H1 (cell line): Measurements from ENCODE around the gene GOLGA3. TPM values are rescaled to one million over a fixed set of nuclear protein-coding genes. Genes with fewer than 3 reads are reported as not detected.

Experiments
- CTCF ChIA-PET: fragments of 300-600 bp; sonication (Branson Sonifier 250); formaldehyde crosslinking; loops from one replicate; lab custom pipeline; 2021; ENCODE audit not compliant: partially characterized antibody; lab: Charles Lee
- POLR2A ChIA-PET: fragments of 300-600 bp; sonication (Branson Sonifier 250); formaldehyde crosslinking; loops from one replicate; lab custom pipeline; 2021; ENCODE audit warnings: inconsistent platforms; ENCODE audit not compliant: partially characterized antibody; lab: Charles Lee
- DNase-seq, 2 experiments: peaks; one replicate each; pipeline versions ENCODE4 v3.0.0 to v3.0.0-alpha.2; 2010 to 2022; ENCODE audit warnings: low spot score in 2 of 2, low read depth in 1 of 2, mixed read lengths in 1 of 2
- FAIRE-seq: peaks from 2 replicates; lab custom pipeline; 2011; peaks lifted over from hg19 to GRCh38; lab: Jason Lieb, UNC
- H2AFZ ChIP-seq: 2 replicates; pipeline ENCODE4 v1.8.1; 2012; ENCODE audit warnings: low read length, inconsistent platforms
- H2AK5ac ChIP-seq: 2 replicates; pipeline ENCODE4 v1.6.1; 2013; ENCODE audit warnings: low read depth, low read length
- H2BK120ac ChIP-seq: replicated peaks from 2 replicates; pipeline ENCODE3; 2013; ENCODE audit warnings: low read depth, low read length, inconsistent platforms
- H2BK12ac ChIP-seq: 2 replicates; pipeline ENCODE4 v1.6.1; 2013; ENCODE audit warnings: low read depth, low read length
- H2BK15ac ChIP-seq: 2 replicates; pipeline ENCODE4 v1.6.1; 2013; ENCODE audit warnings: low read length
- H2BK20ac ChIP-seq: 2 replicates; pipeline ENCODE4 v1.6.1; 2013; ENCODE audit warnings: low read length
- H2BK5ac ChIP-seq: 2 replicates; pipeline ENCODE4 v1.6.1; 2013; ENCODE audit warnings: low read depth, low read length
- H3K14ac ChIP-seq: 2 replicates; pipeline ENCODE4 v1.6.1; 2013; ENCODE audit warnings: inconsistent platforms; ENCODE audit not compliant: insufficient read length
- H3K18ac ChIP-seq: 2 replicates; pipeline ENCODE4 v1.6.1; 2013; ENCODE audit warnings: low read length; ENCODE audit errors: extremely low read depth
- H3K23ac ChIP-seq: 2 replicates; pipeline ENCODE4 v1.6.1; 2013; ENCODE audit warnings: inconsistent platforms; ENCODE audit not compliant: insufficient read length
- H3K23me2 ChIP-seq: 2 replicates; pipeline ENCODE4 v1.6.1; 2013; ENCODE audit warnings: low read depth, low read length
- H3K27ac ChIP-seq: 2 replicates; pipeline ENCODE4 v1.6.1; 2011; ENCODE audit warnings: low read depth, low read length, inconsistent platforms
- H3K27me3 ChIP-seq, 4 experiments: replicated peaks in 1 of 4; 1 replicate in 1 of 4; 2 replicates in 3 of 4; pipeline versions ENCODE4 v1.6.1 to v1.8.1; 2011 to 2013; ENCODE audit warnings: low read length in 3 of 4, mild to moderate bottlenecking in 3 of 4, inconsistent platforms in 2 of 4, mixed read lengths in 2 of 4, moderate library complexity in 1 of 4; ENCODE audit not compliant: control insufficient read depth in 3 of 4, insufficient read depth in 3 of 4; ENCODE audit errors: extremely low read depth in 1 of 4
- H3K36me3 ChIP-seq, 4 experiments: 2 replicates each; pipeline versions ENCODE4 v1.6.1 to v1.8.1; 2011 to 2013; ENCODE audit warnings: mild to moderate bottlenecking in 4 of 4, low read length in 3 of 4, moderate library complexity in 2 of 4, control low read depth in 1 of 4, inconsistent platforms in 1 of 4; ENCODE audit not compliant: insufficient read depth in 4 of 4, control insufficient read depth in 2 of 4
- H3K4ac ChIP-seq: replicated peaks from 2 replicates; pipeline ENCODE3; 2013; ENCODE audit warnings: low read length, low read depth, mixed read lengths, inconsistent platforms; ENCODE audit not compliant: insufficient read length
- H3K4me1 ChIP-seq, 4 experiments: replicated peaks in 1 of 4; 1 replicate in 1 of 4; 2 replicates in 3 of 4; pipeline versions ENCODE4 v1.6.1 to v1.8.1; 2011 to 2013; ENCODE audit warnings: low read length in 3 of 4, inconsistent platforms in 2 of 4, mixed read lengths in 1 of 4; ENCODE audit not compliant: insufficient read depth in 4 of 4, control insufficient read depth in 3 of 4
- H3K4me2 ChIP-seq, 2 experiments: 2 replicates each; pipeline versions ENCODE4 v1.6.1 to v1.8.1; 2011 to 2013; ENCODE audit warnings: low read depth in 2 of 2, low read length in 2 of 2, control low read depth in 1 of 2, inconsistent platforms in 1 of 2, mild to moderate bottlenecking in 1 of 2; ENCODE audit not compliant: insufficient read depth in 1 of 2
- H3K4me3 ChIP-seq, 4 experiments: fragments of 200-600, 300-600 bp in 1 of 4; sonication (generic), shearing (Covaris generic), sonication (Bioruptor Twin) in 1 of 4; 2 replicates each; pipeline versions ENCODE4 v1.5.1 to v1.8.1; 2011 to 2016; ENCODE audit warnings: low read length in 4 of 4, low read depth in 3 of 4, control low read depth in 2 of 4, inconsistent platforms in 2 of 4, mild to moderate bottlenecking in 2 of 4, mixed read lengths in 1 of 4, moderate library complexity in 1 of 4; ENCODE audit not compliant: insufficient read depth in 2 of 4; ENCODE audit errors: extremely low read depth in 1 of 4
- H3K56ac ChIP-seq: replicated peaks from 2 replicates; pipeline ENCODE3; 2013; ENCODE audit warnings: low read depth, mild to moderate bottlenecking, mixed read lengths, low read length, inconsistent platforms; ENCODE audit not compliant: insufficient read length
- H3K79me1 ChIP-seq: 2 replicates; pipeline ENCODE4 v1.6.1; 2013; ENCODE audit warnings: low read depth, low read length, control low read depth
- H3K79me2 ChIP-seq, 2 experiments: 2 replicates each; pipeline versions ENCODE4 v1.6.1 to v1.8.1; 2012 to 2013; ENCODE audit warnings: low read length in 2 of 2, mild to moderate bottlenecking in 2 of 2, inconsistent platforms in 1 of 2; ENCODE audit not compliant: insufficient read depth in 2 of 2, control insufficient read depth in 1 of 2
- H3K9ac ChIP-seq, 4 experiments: replicated peaks in 1 of 4; 1 replicate in 1 of 4; 2 replicates in 3 of 4; pipeline versions ENCODE4 v1.6.1 to v1.8.1; 2011 to 2013; ENCODE audit warnings: low read depth in 3 of 4, low read length in 3 of 4, control low read depth in 2 of 4, mild to moderate bottlenecking in 2 of 4, moderate library complexity in 2 of 4, inconsistent platforms in 1 of 4; ENCODE audit errors: extremely low read depth in 1 of 4
- H3K9me3 ChIP-seq, 2 experiments: 2 replicates each; pipeline versions ENCODE4 v1.6.1 to v1.8.1; 2012 to 2013; ENCODE audit warnings: mild to moderate bottlenecking in 2 of 2, moderate library complexity in 2 of 2, control low read depth in 1 of 2, inconsistent platforms in 1 of 2, low read depth in 1 of 2, low read length in 1 of 2, mixed read lengths in 1 of 2; ENCODE audit not compliant: insufficient read depth in 2 of 2
- H4K20me1 ChIP-seq, 2 experiments: replicated peaks in 1 of 2; 2 replicates each; pipeline versions ENCODE3 to v1.8.1; 2011 to 2013; ENCODE audit warnings: inconsistent platforms in 2 of 2, low read length in 2 of 2, mild to moderate bottlenecking in 1 of 2; ENCODE audit not compliant: insufficient read depth in 2 of 2, control insufficient read depth in 1 of 2
- H4K5ac ChIP-seq: 2 replicates; pipeline ENCODE4 v1.6.1; 2013; ENCODE audit warnings: low read length, low read depth, mixed read lengths, inconsistent platforms; ENCODE audit not compliant: insufficient read length
- H4K8ac ChIP-seq: 2 replicates; pipeline ENCODE4 v1.8.0; 2013; ENCODE audit warnings: mild to moderate bottlenecking, moderate library complexity, low read length, inconsistent platforms; ENCODE audit not compliant: insufficient read depth; ENCODE audit errors: extremely low read depth
- H4K91ac ChIP-seq: replicated peaks from 2 replicates; pipeline ENCODE3; 2013; ENCODE audit warnings: low read length, mixed read lengths, inconsistent platforms; ENCODE audit not compliant: insufficient read length
- HDAC2 ChIP-seq, 2 experiments: fragments of 300-600 bp in 1 of 2; sonication (generic) in 1 of 2; IDR thresholded peaks; 2 replicates each; pipeline ENCODE4 v1.6.1; 2011 to 2012; ENCODE audit warnings: low read depth in 2 of 2, low read length in 2 of 2, mild to moderate bottlenecking in 2 of 2, moderate library complexity in 2 of 2, borderline replicate concordance in 1 of 2, inconsistent platforms in 1 of 2
- KDM4A ChIP-seq: IDR thresholded peaks from one replicate; pipeline ENCODE4 v1.7.1; 2012; ENCODE audit warnings: low read depth, mild to moderate bottlenecking, moderate library complexity, low read length, inconsistent platforms; ENCODE audit not compliant: severe bottlenecking
- NRF1 ChIP-seq: IDR thresholded peaks from 2 replicates; pipeline ENCODE4 v1.6.1; 2011; ENCODE audit warnings: mild to moderate bottlenecking, low read depth, low read length, improper control_type of control experiment
- RFX5 ChIP-seq: IDR thresholded peaks from 2 replicates; pipeline ENCODE4 v1.6.1; 2011; ENCODE audit warnings: low read depth, low read length, improper control_type of control experiment, borderline replicate concordance
- SIN3A ChIP-seq, 2 experiments: IDR thresholded peaks in 1 of 2; conservative IDR thresholded peaks in 1 of 2; 2 replicates each; pipeline ENCODE4 v1.6.1; 2011 to 2012; ENCODE audit warnings: low read length in 2 of 2, improper control_type of control experiment in 1 of 2, low read depth in 1 of 2, mild to moderate bottlenecking in 1 of 2
- SRF ChIP-seq: IDR thresholded peaks from 2 replicates; pipeline ENCODE4 v1.6.1; 2011; ENCODE audit warnings: mild to moderate bottlenecking, low read depth, low read length, moderate library complexity
- WGBS, 2 experiments: shearing (Covaris generic) in 1 of 2; methylation state at CpG; one replicate each; pipeline versions ENCODE4 v1.1.6 to v1.1.7; 2013 to 2015; ENCODE audit warnings: low lambda C conversion rate in 2 of 2, mixed read lengths in 2 of 2, inconsistent platforms in 1 of 2, low coverage in 1 of 2, missing lambda C conversion rate in 1 of 2; ENCODE audit not compliant: insufficient replicate concordance in 2 of 2, insufficient coverage in 1 of 2, insufficient read length in 1 of 2; ENCODE audit errors: extremely low coverage in 1 of 2, missing lambda C conversion rate in 1 of 2; 5-methylcytosine and 5-hydroxymethylcytosine counted together
- polyA plus RNA-seq, 7 experiments: library from polyadenylated mRNA; depleted of rRNA in 3 of 7; stranded (reverse) in 5 of 7; unstranded in 2 of 7; fragments of >200 nt in 5 of 7; fragments of 200-250 nt in 2 of 7; gene quantifications; 1 replicate in 5 of 7; 2 replicates in 1 of 7; 4 replicates in 1 of 7; pipeline versions ENCODE4 v1.2.1 to v1.2.3, GENCODE V29; 2011 to 2013; ENCODE audit warnings: missing spikeins in 2 of 7, mixed read lengths in 2 of 7
- total RNA-seq: library from RNA; stranded (reverse); fragmentation: NEBNext Ultra II Directional; extraction: Animal tissue kit (Norgen Biotek cat#: 25700); gene quantifications from 2 replicates; pipeline ENCODE4 v1.2.1, GENCODE V29; 2021

Gene GOLGA3
- total and polyA plus RNA-seq, 2 of the 8 experiments (the other 6 are each of a cell fraction or from before 2014, with no cell fraction given), result 6.4 to 33.1 TPM

- WGBS, 2 experiments, result 98% methylated on average over 22 of the region's 24 CpGs; no CpG with 5 or more reads in 1 of the 2 experiments
- H4K8ac ChIP-seq, result no peak overlapping the region
- H3K27me3 ChIP-seq, result no peaks in the 10 kb centered on the region
- no peak overlapping the region for H2BK5ac ChIP-seq
- H4K5ac ChIP-seq, result no peak overlapping the region
- H3K9ac ChIP-seq, result no peak overlapping the region
- H3K4me3 ChIP-seq, result no peak overlapping the region
- POLR2A ChIA-PET, result no interaction called here
- no peak overlapping the region for H3K27ac ChIP-seq
- no peak overlapping the region for H3K4me2 ChIP-seq
- FAIRE-seq (no peak), DNase-seq (no peak)
- no peak overlapping the region for H2AK5ac ChIP-seq
- peaks cover 4 to 12% of the 10 kb centered on the region in 2 experiments for H4K20me1 ChIP-seq
- no peak overlapping the region for H3K14ac ChIP-seq
- CTCF ChIA-PET, result interaction anchor here (0.7 kb wide), 1 partner anchor 50 kb away, joined by 3 read pairs; no protein-coding TSS in a partner anchor
- H2BK120ac ChIP-seq, result no peak overlapping the region
- no peak overlapping the region for H2BK12ac ChIP-seq
- H3K56ac ChIP-seq, result no peak overlapping the region
- no peaks in the 10 kb centered on the region for H3K4me1 ChIP-seq
- no peaks in the 10 kb centered on the region for H3K23me2 ChIP-seq
- no peaks in the 10 kb centered on the region; the same call in 1 of the 2 replicates for H3K79me1 ChIP-seq
- H3K4ac ChIP-seq, result no peak overlapping the region
- no peak overlapping the region for H3K18ac ChIP-seq
- H3K23ac ChIP-seq, result no peak overlapping the region
- H3K79me2 ChIP-seq, result no peaks in the 10 kb centered on the region
- no peaks in the 10 kb centered on the region for H3K9me3 ChIP-seq
- no peak overlapping the region for H2BK20ac ChIP-seq
- H4K91ac ChIP-seq, result no peak overlapping the region
- no peak overlapping the region for H2BK15ac ChIP-seq
- H2AFZ ChIP-seq, result no peak overlapping the region
- H3K36me3 ChIP-seq, result peaks cover 15 to 58% (median 25%) of the 10 kb centered on the region in 4 experiments
- TF ChIP-seq SRF, result no peak
- TF ChIP-seq HDAC2 (IDR thresholded peaks at IDR 0.05; ENCODE audit: borderline replicate concordance in 1 of 2, low read depth in 2 of 2, low read length in 2 of 2), result no peak
- TF ChIP-seq NRF1, result no peak
- no peak for TF ChIP-seq RFX5
- no peak for TF ChIP-seq SIN3A (conservative IDR thresholded peaks at IDR 0.05 in 1 of 2, IDR thresholded peaks at IDR 0.05 in 1 of 2; ENCODE audit: low read depth in 1 of 2, low read length in 2 of 2)
- TF ChIP-seq KDM4A, result no peak
Measured at GRCh38 chr12:132797820-132798570, 30.7 kb downstream of the GOLGA3 start.
